Endothelial cell (in vitro differentiated cells): Measurements from ENCODE around the gene CRTAP. TPM values are rescaled to one million over a fixed set of nuclear protein-coding genes. Genes with fewer than 3 reads are reported as not detected.

Source experiments
- DNase-seq: peaks from one replicate; pipeline ENCODE4 v3.0.0; 2021; ENCODE audit warnings: low spot score
- H3K27ac Mint-ChIP-seq: one replicate; pipeline ENCODE4 v1.8.0; 2021; ENCODE audit warnings: mixed read lengths, inconsistent platforms; ENCODE audit not compliant: unreplicated experiment
- H3K27me3 Mint-ChIP-seq: one replicate; pipeline ENCODE4 v1.8.0; 2021; ENCODE audit warnings: mild to moderate bottlenecking, moderate library complexity, mixed read lengths, inconsistent platforms; ENCODE audit not compliant: unreplicated experiment
- H3K36me3 Mint-ChIP-seq: one replicate; pipeline ENCODE4 v1.8.0; 2021; ENCODE audit warnings: mild to moderate bottlenecking, low read depth, mixed read lengths, inconsistent platforms; ENCODE audit not compliant: unreplicated experiment
- H3K4me1 Mint-ChIP-seq: one replicate; pipeline ENCODE4 v1.8.0; 2021; ENCODE audit warnings: mild to moderate bottlenecking, mixed read lengths, inconsistent platforms; ENCODE audit not compliant: unreplicated experiment
- H3K4me3 Mint-ChIP-seq: one replicate; pipeline ENCODE4 v1.8.0; 2021; ENCODE audit warnings: mild to moderate bottlenecking, mixed read lengths, inconsistent platforms; ENCODE audit not compliant: unreplicated experiment
- H3K9me3 Mint-ChIP-seq: one replicate; pipeline ENCODE4 v1.8.0; 2021; ENCODE audit warnings: mixed read lengths, inconsistent platforms; ENCODE audit not compliant: unreplicated experiment
- CTCF ChIP-seq: fragments of 200-600 bp; sonication (generic); IDR thresholded peaks from one replicate; pipeline ENCODE4 v1.5.0; 2021; ENCODE audit warnings: antibody characterized with exemption; ENCODE audit not compliant: unreplicated experiment
- total RNA-seq: library from RNA; stranded (reverse); fragmentation: NEBNext Ultra II Directional; extraction: Animal tissue kit (Norgen Biotek cat#: 25700); gene quantifications from one replicate; pipeline ENCODE4 v1.2.1, GENCODE V29; 2021; ENCODE audit not compliant: unreplicated experiment

CRTAP gene
- total RNA-seq, 1 donor from 2014 or later: 341 TPM

- H3K27ac Mint-ChIP-seq: no peak overlapping the region
Observed at GRCh38 chr3:33099109-33099645, 14.6 kb upstream of the CRTAP start.

GRCh38 chr3:33099701-33100100 lies 14.1 kb upstream of the CRTAP start:
- Mint-ChIP-seq H3K27me3 (peaks cover 4% of the 10 kb centered on the region), H3K9me3 (no peaks in the 10 kb centered on the region), H3K36me3 (no peaks in the 10 kb centered on the region), H3K4me1 (peaks cover 16% of the 10 kb centered on the region), H3K4me3 (no peak overlapping the region), H3K27ac (no peak overlapping the region)
- TF ChIP-seq CTCF: no peak
- no peak for DNase-seq

More at GRCh38 chr3:33099109-33099645, 14.6 kb upstream of the CRTAP start:
- Mint-ChIP-seq H3K36me3 (no peaks in the 10 kb centered on the region), H3K27me3 (peaks cover 4% of the 10 kb centered on the region), H3K4me1 (peaks cover 16% of the 10 kb centered on the region), H3K4me3 (no peak overlapping the region), H3K9me3 (no peaks in the 10 kb centered on the region)
- TF ChIP-seq CTCF: no peak
- DNase-seq: no peak

GRCh38 chr3:33100229-33100628 lies 13.6 kb upstream of the CRTAP start:
- Mint-ChIP-seq H3K36me3 (no peaks in the 10 kb centered on the region), H3K9me3 (no peaks in the 10 kb centered on the region), H3K4me3 (no peak overlapping the region), H3K27me3 (peaks cover 4% of the 10 kb centered on the region), H3K4me1 (peaks cover 15% of the 10 kb centered on the region), H3K27ac (no peak overlapping the region)
- TF ChIP-seq CTCF: no peak
- DNase-seq: no peak

GRCh38 chr3:33103034-33103433 lies 10.8 kb upstream of the CRTAP start:
- Mint-ChIP-seq H3K9me3 (no peaks in the 10 kb centered on the region), H3K36me3 (no peaks in the 10 kb centered on the region), H3K27ac (no peak overlapping the region), H3K4me1 (no peaks in the 10 kb centered on the region), H3K27me3 (peaks cover 4% of the 10 kb centered on the region), H3K4me3 (no peak overlapping the region)
- no peak for DNase-seq
- TF ChIP-seq CTCF: no peak

GRCh38 chr3:33103480-33103879 lies 10.3 kb upstream of the CRTAP start:
- H3K4me1 Mint-ChIP-seq: no peaks in the 10 kb centered on the region
- DNase-seq: no peak
- H3K4me3 Mint-ChIP-seq: no peak overlapping the region

More at GRCh38 chr3:33103480-33103879, 10.3 kb upstream of the CRTAP start:
- TF ChIP-seq CTCF: no peak
- no peak overlapping the region for H3K27ac Mint-ChIP-seq
- H3K36me3 Mint-ChIP-seq: no peaks in the 10 kb centered on the region
- peaks cover 2% of the 10 kb centered on the region for H3K27me3 Mint-ChIP-seq
- no peaks in the 10 kb centered on the region for H3K9me3 Mint-ChIP-seq
